Muscle of leg (tissue), 11 donors: ENCODE results near the gene CCDC85C. TPM values are rescaled to one million over a fixed set of nuclear protein-coding genes. Genes with fewer than 3 reads are reported as not detected.

Experiments
- DNase-seq: peaks from one replicate; pipeline ENCODE4 v3.0.0; 2013
- H3K27ac ChIP-seq: one replicate; pipeline ENCODE4 v1.5.1; 2013; ENCODE audit warnings: mild to moderate bottlenecking, low read length, control low read depth
- H3K27me3 ChIP-seq: one replicate; pipeline ENCODE4 v1.6.1; 2013; ENCODE audit warnings: low read length; ENCODE audit not compliant: control insufficient read depth, insufficient read depth
- H3K36me3 ChIP-seq: one replicate; pipeline ENCODE4 v1.6.1; 2013; ENCODE audit warnings: low read length; ENCODE audit not compliant: control insufficient read depth, insufficient read depth
- H3K4me1 ChIP-seq: one replicate; pipeline ENCODE4 v1.6.1; 2013; ENCODE audit warnings: low read length; ENCODE audit not compliant: control insufficient read depth, insufficient read depth
- H3K4me3 ChIP-seq: one replicate; pipeline ENCODE4 v1.5.1; 2013; ENCODE audit warnings: low read length, control low read depth
- H3K9me3 ChIP-seq: replicated peaks from 2 replicates; pipeline ENCODE4 v1.6.1; 2013; ENCODE audit warnings: low read depth, low read length; ENCODE audit not compliant: control insufficient read depth
- WGBS: methylation state at CpG from one replicate; pipeline ENCODE4 v1.1.5; 2013; ENCODE audit warnings: missing lambda C conversion rate; ENCODE audit not compliant: insufficient coverage; 5-methylcytosine and 5-hydroxymethylcytosine counted together
- polyA plus RNA-seq, 8 donors: library from polyadenylated mRNA; unstranded; fragments of 120-200 nt; gene quantifications; one replicate each; pipeline versions ENCODE4 v1.2.1 to v1.2.3, GENCODE V29; 2013; ENCODE audit warnings: inconsistent platforms in 1 of 8, low replicate concordance in 1 of 8; ENCODE audit not compliant: insufficient read length in 8 of 8, insufficient read depth in 1 of 8
- total RNA-seq: library from RNA; stranded (reverse); fragments of 120-200 nt; gene quantifications from one replicate; pipeline ENCODE4 v1.2.4, GENCODE V29; 2013

The CCDC85C gene
- total and polyA plus RNA-seq, 9 donors = 3.2 to 6.5 (median 4.1) TPM

DNA sequence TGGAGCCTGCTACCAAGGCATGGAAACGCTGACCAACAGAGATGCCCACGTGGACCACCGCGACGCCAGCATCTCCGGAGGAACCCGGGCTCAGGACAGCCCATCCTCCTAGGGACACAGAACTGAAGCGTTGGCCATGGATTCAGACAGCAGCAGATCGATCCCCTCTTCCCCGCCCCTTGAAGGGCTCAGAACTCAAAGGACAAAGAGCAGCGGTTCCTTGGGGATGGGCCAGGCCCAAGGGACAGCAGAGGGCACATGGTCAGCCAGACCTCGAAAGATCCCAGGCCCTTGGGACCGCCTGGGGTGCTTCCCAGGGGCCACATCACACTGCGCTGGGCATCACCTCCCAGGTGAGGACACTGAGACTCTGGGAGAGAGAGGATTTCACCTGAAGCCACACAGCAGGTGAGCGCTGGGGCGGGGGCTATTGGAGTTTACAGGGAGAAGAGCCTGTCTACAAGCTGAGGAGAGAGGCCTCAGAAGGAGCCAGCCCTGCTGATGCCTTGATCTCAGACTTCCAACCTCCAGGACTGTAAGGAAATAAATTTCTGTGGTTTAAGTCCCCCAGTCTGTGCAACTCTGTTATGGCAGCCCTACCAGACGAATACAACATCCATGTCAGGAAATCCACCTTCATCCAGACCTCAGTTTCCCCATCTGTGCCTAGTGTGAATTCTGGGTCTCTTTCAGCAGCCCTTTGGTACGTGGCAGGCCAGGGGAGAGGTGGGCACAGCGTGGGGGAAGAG lies 73.4 kb downstream of the CCDC85C start:
- 80% methylated on average over 16 of the region's 19 CpGs for WGBS
- Histone ChIP-seq H3K27ac (peak overlapping the region; percentile 45), H3K9me3 (no peaks in the 10 kb centered on the region), H3K4me1 (peaks cover 6% of the 10 kb centered on the region), H3K36me3 (no peaks in the 10 kb centered on the region), H3K4me3 (no peak overlapping the region), H3K27me3 (peaks cover 2% of the 10 kb centered on the region)
- no peak for DNase-seq

DNA sequence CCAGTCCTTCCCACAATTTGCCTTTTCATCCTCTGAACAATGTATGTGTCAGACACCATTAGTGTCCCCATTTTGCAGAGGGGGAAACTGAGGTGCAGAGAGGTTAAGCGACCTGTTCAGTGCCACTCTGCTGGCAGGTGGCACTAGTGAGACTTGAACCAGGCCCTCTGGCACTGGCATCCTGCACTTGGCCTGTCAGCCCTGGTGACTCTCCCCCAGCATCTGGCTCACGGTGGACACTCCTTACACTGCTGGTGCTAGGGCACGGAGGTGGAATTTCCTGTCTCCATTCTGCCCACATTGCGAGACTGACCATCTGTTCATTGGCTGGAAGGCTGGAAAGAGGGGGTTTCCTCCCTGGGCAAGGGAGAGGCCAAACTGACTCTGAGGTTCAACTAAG lies 74.1 kb downstream of the CCDC85C start:
- Histone ChIP-seq H3K36me3 (no peaks in the 10 kb centered on the region), H3K4me1 (peaks cover 11% of the 10 kb centered on the region), H3K27ac (no peak overlapping the region), H3K4me3 (no peak overlapping the region), H3K27me3 (peaks cover 2% of the 10 kb centered on the region), H3K9me3 (no peaks in the 10 kb centered on the region)
- no peak for DNase-seq
- 60% methylated on average over 1 of the region's 4 CpGs for WGBS

DNA sequence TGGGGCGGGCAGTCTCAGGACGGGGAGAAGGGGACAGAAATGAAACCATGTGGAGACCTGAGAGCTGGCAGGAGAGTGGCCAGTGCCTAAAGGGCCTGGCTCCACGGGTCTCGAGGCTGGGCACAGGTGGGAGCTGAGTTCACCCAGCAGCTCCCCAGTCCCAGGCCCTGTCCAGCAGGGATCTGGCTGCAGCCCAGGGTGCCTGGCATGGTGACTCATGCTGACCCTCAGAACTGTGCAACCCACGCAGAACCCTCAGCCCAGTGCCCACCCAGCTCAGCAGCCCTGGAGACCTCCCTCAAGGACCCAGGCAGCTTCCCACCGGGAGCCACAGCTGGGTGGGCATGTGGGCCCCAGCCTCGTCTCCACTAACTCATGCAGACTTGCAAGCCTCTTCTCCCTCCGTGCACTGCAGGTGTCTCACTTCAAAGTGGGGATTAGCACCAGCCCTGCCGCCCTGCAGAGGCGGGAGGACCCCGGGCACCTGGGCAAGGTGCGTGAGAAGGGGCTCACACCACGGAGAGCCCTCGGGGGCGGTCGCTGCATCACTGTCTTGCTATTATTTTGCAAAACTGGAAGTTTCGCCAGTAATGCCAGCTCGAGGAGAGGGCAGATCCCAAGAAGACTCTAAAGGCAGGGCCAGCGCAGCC lies 76.5 kb downstream of the CCDC85C start:
- Histone ChIP-seq H3K36me3 (no peaks in the 10 kb centered on the region), H3K4me1 (peaks cover 29% of the 10 kb centered on the region), H3K4me3 (no peak overlapping the region), H3K27ac (no peak overlapping the region), H3K9me3 (no peaks in the 10 kb centered on the region), H3K27me3 (peaks cover 2% of the 10 kb centered on the region)
- no peak for DNase-seq
- WGBS = 75% methylated on average over 18 of the region's 19 CpGs

DNA sequence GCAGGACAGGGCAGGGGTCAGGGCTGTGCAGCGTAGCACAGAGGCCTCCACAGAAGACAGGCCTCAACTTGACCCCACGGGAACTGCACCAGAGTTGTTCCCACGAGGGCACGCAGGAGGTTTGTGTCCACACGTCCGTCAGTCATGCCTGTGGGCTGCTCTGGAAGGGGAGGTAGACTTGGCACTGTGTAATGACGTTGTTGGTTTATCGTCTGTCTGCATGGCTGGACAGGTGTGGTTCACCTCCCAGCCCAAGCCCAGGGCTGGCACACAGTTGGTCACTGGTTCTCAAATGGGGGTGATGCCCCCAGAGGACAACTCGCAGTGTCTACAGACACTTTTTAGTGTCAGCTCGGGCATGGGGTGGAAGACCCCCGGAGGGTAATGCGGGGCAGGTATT lies 77.0 kb downstream of the CCDC85C start:
- Histone ChIP-seq H3K27me3 (peaks cover 2% of the 10 kb centered on the region), H3K4me1 (peaks cover 32% of the 10 kb centered on the region), H3K36me3 (no peaks in the 10 kb centered on the region), H3K27ac (no peak overlapping the region), H3K4me3 (no peak overlapping the region), H3K9me3 (no peaks in the 10 kb centered on the region)
- WGBS = 93% methylated on average over 10 of the region's 12 CpGs
- no peak for DNase-seq

GRCh38 chr14:99525699-99526080 lies 78.3 kb downstream of the CCDC85C start:
- Histone ChIP-seq H3K4me3 (no peak overlapping the region), H3K27ac (no peak overlapping the region), H3K4me1 (peaks cover 28% of the 10 kb centered on the region), H3K36me3 (no peaks in the 10 kb centered on the region), H3K27me3 (peaks cover 2% of the 10 kb centered on the region), H3K9me3 (no peaks in the 10 kb centered on the region)
- no peak for DNase-seq
- WGBS = 95% methylated on average over 10 of the region's 12 CpGs

- WGBS = 63% methylated on average over 14 of the region's 17 CpGs
- H3K27me3 ChIP-seq = peaks cover 2% of the 10 kb centered on the region
- H3K9me3 ChIP-seq = no peaks in the 10 kb centered on the region
- H3K4me1 ChIP-seq = peaks cover 28% of the 10 kb centered on the region
- H3K4me3 ChIP-seq = no peak overlapping the region
- no peak overlapping the region for H3K27ac ChIP-seq
- H3K36me3 ChIP-seq = no peaks in the 10 kb centered on the region
- DNase-seq = no peak
These were observed 79.0 kb downstream of the CCDC85C start for GRCh38 chr14:99524804-99525698.

DNA sequence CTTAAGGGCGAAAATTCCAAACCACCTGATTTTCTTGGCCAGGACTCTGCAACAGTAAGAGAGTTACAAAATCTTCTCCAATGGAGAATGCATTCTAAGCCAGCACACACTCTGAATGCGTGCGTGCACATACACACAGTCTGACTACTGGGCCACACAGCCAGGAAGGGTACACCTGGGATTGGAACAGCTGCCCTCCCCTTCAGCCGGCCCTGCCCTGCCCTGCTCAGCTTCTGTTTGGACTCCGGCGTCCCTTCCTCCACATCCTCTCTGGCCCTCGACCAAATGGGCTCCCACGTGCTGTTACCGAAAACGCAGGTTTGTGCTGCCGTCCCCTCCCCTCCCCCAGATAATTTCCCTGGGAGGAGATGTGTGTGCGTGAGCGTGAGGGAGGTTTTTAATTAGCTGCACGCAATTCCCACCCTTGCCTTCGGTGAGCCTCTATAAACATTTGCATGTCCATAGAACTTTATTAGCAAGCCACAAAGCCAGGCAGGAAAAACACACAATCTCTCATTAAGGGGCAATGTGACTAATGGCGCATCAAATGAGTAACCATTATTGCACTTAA lies 79.8 kb downstream of the CCDC85C start:
- no peak for DNase-seq
- H3K9me3 ChIP-seq = no peaks in the 10 kb centered on the region
- H3K27me3 ChIP-seq = peaks cover 2% of the 10 kb centered on the region
- no peak overlapping the region for H3K4me3 ChIP-seq
- no peak overlapping the region for H3K27ac ChIP-seq
- H3K4me1 ChIP-seq = peaks cover 27% of the 10 kb centered on the region
- no peaks in the 10 kb centered on the region for H3K36me3 ChIP-seq
- 57% methylated on average over 7 of the region's 16 CpGs for WGBS

- no peak for DNase-seq
- Histone ChIP-seq H3K27ac (no peak overlapping the region), H3K4me1 (peaks cover 27% of the 10 kb centered on the region), H3K27me3 (peaks cover 2% of the 10 kb centered on the region), H3K4me3 (no peak overlapping the region), H3K9me3 (no peaks in the 10 kb centered on the region), H3K36me3 (no peaks in the 10 kb centered on the region)
- WGBS = 55% methylated on average over 3 of the region's 5 CpGs
These were observed 80.3 kb downstream of the CCDC85C start for GRCh38 chr14:99523704-99524055.

GRCh38 chr14:99522934-99523703 lies 80.9 kb downstream of the CCDC85C start:
- no peaks in the 10 kb centered on the region for H3K36me3 ChIP-seq
- H3K27ac ChIP-seq = no peak overlapping the region
- H3K4me1 ChIP-seq = peaks cover 27% of the 10 kb centered on the region
- H3K9me3 ChIP-seq = no peaks in the 10 kb centered on the region
- H3K4me3 ChIP-seq = no peak overlapping the region
- WGBS = 57% methylated on average over 6 of the region's 14 CpGs
- H3K27me3 ChIP-seq = no peaks in the 10 kb centered on the region
- no peak for DNase-seq
